GM19240 (cell line): Measurements from ENCODE around the gene POU2F2.
"Not testable (repeated sequence)": the region's sequence is repeated elsewhere in the genome, so short reads cannot be mapped to it uniquely, and the experiment has no call there.

Experiments
- DNase-seq: peaks from one replicate; pipeline ENCODE4 v3.0.0; 2011; ENCODE audit warnings: low spot score; ENCODE audit not compliant: insufficient read length

POU2F2 gene

GRCh38 chr19:42062381-42062780 is 69.9 kb downstream of the POU2F2 start:
- no peak for DNase-seq

GRCh38 chr19:42060117-42060516 is 72.1 kb downstream of the POU2F2 start:
- DNase-seq, result no peak

- no peak for DNase-seq
Measured at GRCh38 chr19:42059196-42059595, 73.0 kb downstream of the POU2F2 start.

GRCh38 chr19:42057846-42058245 is 74.4 kb downstream of the POU2F2 start:
- DNase-seq, result no peak

GRCh38 chr19:42054205-42054604 is 78.0 kb downstream of the POU2F2 start:
- no peak for DNase-seq

GRCh38 chr19:42053037-42053935 is 79.0 kb downstream of the POU2F2 start:
- no peak for DNase-seq

GRCh38 chr19:42052241-42052863 is 79.9 kb downstream of the POU2F2 start:
- no peak for DNase-seq

GRCh38 chr19:42051166-42052115 is 80.8 kb downstream of the POU2F2 start:
- no peak for DNase-seq

- DNase-seq, result no peak
Measured at GRCh38 chr19:42048992-42049391, 83.3 kb downstream of the POU2F2 start.

GRCh38 chr19:42045575-42045974 is 86.7 kb downstream of the POU2F2 start:
- DNase-seq, result no peak

GRCh38 chr19:42042455-42043170 is 89.6 kb downstream of the POU2F2 start:
- DNase-seq, result no peak

GRCh38 chr19:42040491-42040890 is 91.8 kb downstream of the POU2F2 start:
- DNase-seq, result not testable (repeated sequence)

GRCh38 chr19:42040031-42040430 is 92.2 kb downstream of the POU2F2 start:
- no peak for DNase-seq

- no peak for DNase-seq
Measured at GRCh38 chr19:42038666-42039065, 93.6 kb downstream of the POU2F2 start.

GRCh38 chr19:42037649-42038048 is 94.6 kb downstream of the POU2F2 start:
- DNase-seq, result no peak
